HL-60 (cell line): Measurements from ENCODE around the gene PIP4K2A.

Source experiments
- DNase-seq, 2 experiments: peaks; one replicate each; pipeline ENCODE4 v3.0.0-alpha.2; 2010 to 2020; ENCODE audit warnings: low read depth in 1 of 2, low spot score in 1 of 2
- H3K27ac ChIP-seq: fragments of 250-450 bp; sonication (Bioruptor Pico); replicated peaks from 2 replicates; pipeline ENCODE4 v1.5.1; 2020; ENCODE audit warnings: mild to moderate bottlenecking, moderate library complexity
- H3K27me3 ChIP-seq: fragments of 250-450 bp; sonication (Bioruptor Pico); 2 replicates; pipeline ENCODE4 v1.5.1; 2021; ENCODE audit warnings: mild to moderate bottlenecking, moderate library complexity; ENCODE audit not compliant: insufficient read depth, poor library complexity, severe bottlenecking
- H3K4me3 ChIP-seq: replicated peaks from 2 replicates; pipeline ENCODE4 v1.5.1; 2011; ENCODE audit warnings: mild to moderate bottlenecking, control low read depth, low read length; ENCODE audit not compliant: insufficient read depth
- GABPA ChIP-seq: IDR thresholded peaks from 2 replicates; pipeline ENCODE4 v1.6.1; 2012; ENCODE audit warnings: low read depth
- POLR2AphosphoS5 ChIP-seq: IDR thresholded peaks from 2 replicates; pipeline ENCODE4 v1.6.1; 2012; ENCODE audit warnings: low read depth
- SPI1 ChIP-seq: IDR thresholded peaks from 2 replicates; pipeline ENCODE4 v1.6.1; 2012; ENCODE audit warnings: low read depth, mild to moderate bottlenecking, borderline replicate concordance
- TF ChIP-seq, protein P1 (sequence below): IDR thresholded peaks from 2 replicates; pipeline ENCODE4 v1.6.1; 2012; ENCODE audit warnings: low read depth; ENCODE audit not compliant: insufficient replicate concordance
- TF ChIP-seq, protein P2 (sequence below): IDR thresholded peaks from one replicate; pipeline ENCODE4 v1.5.1; 2011; ENCODE audit warnings: low read length, control low read depth, inconsistent platforms; ENCODE audit not compliant: insufficient read depth

PIP4K2A gene

DNA sequence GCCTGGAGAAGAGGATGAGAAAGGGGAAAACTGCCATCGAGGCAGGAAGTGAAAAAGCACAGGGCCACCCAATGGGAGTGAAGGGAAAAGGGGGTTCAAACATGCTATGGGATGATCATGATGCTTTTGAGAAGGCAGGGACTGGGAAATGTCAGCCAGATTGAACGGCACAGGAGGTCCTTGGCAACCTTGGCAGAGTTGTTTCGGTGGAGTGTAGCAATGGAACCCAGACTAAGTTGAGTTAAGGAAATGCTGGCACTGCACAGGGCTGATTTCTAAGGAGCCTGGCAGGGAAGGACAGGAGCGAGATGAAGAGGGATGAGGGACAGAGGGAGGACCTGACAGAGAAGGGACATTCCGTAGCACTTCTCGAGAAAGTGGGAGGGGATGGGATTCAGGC, 101.4 kb downstream of the PIP4K2A start:
- Histone ChIP-seq H3K4me3 (no peak overlapping the region), H3K27ac (no peak overlapping the region), H3K27me3 (no peaks in the 10 kb centered on the region)
- DNase-seq, result no peak
- TF ChIP-seq, protein P1, sequence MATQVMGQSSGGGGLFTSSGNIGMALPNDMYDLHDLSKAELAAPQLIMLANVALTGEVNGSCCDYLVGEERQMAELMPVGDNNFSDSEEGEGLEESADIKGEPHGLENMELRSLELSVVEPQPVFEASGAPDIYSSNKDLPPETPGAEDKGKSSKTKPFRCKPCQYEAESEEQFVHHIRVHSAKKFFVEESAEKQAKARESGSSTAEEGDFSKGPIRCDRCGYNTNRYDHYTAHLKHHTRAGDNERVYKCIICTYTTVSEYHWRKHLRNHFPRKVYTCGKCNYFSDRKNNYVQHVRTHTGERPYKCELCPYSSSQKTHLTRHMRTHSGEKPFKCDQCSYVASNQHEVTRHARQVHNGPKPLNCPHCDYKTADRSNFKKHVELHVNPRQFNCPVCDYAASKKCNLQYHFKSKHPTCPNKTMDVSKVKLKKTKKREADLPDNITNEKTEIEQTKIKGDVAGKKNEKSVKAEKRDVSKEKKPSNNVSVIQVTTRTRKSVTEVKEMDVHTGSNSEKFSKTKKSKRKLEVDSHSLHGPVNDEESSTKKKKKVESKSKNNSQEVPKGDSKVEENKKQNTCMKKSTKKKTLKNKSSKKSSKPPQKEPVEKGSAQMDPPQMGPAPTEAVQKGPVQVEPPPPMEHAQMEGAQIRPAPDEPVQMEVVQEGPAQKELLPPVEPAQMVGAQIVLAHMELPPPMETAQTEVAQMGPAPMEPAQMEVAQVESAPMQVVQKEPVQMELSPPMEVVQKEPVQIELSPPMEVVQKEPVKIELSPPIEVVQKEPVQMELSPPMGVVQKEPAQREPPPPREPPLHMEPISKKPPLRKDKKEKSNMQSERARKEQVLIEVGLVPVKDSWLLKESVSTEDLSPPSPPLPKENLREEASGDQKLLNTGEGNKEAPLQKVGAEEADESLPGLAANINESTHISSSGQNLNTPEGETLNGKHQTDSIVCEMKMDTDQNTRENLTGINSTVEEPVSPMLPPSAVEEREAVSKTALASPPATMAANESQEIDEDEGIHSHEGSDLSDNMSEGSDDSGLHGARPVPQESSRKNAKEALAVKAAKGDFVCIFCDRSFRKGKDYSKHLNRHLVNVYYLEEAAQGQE, result no peak
- TF ChIP-seq, protein P2, sequence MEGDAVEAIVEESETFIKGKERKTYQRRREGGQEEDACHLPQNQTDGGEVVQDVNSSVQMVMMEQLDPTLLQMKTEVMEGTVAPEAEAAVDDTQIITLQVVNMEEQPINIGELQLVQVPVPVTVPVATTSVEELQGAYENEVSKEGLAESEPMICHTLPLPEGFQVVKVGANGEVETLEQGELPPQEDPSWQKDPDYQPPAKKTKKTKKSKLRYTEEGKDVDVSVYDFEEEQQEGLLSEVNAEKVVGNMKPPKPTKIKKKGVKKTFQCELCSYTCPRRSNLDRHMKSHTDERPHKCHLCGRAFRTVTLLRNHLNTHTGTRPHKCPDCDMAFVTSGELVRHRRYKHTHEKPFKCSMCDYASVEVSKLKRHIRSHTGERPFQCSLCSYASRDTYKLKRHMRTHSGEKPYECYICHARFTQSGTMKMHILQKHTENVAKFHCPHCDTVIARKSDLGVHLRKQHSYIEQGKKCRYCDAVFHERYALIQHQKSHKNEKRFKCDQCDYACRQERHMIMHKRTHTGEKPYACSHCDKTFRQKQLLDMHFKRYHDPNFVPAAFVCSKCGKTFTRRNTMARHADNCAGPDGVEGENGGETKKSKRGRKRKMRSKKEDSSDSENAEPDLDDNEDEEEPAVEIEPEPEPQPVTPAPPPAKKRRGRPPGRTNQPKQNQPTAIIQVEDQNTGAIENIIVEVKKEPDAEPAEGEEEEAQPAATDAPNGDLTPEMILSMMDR, result no peak

DNA sequence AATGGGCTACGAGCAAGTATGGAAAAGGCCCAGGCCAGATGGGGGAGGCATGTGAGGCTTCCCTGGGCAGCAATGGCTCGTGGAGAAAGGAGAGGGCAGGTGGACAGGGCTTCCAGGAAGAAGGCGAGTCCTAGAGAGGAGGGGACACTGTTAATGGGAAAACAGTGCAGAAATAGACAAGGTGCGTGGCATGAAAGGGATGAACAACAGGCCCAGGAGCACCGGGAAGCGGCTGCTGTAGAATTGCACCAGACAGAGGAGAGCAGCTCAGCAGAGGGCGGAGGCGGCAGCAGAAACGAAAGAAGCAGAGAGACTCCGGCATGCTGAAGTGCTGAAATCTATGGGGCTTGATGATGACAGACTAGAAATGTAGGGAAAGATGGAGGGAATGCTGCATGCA, 102.1 kb downstream of the PIP4K2A start:
- Histone ChIP-seq H3K27ac (no peak overlapping the region), H3K4me3 (no peak overlapping the region), H3K27me3 (no peaks in the 10 kb centered on the region)
- TF ChIP-seq POLR2AphosphoS5, result no peak
- DNase-seq, result no peak

DNA sequence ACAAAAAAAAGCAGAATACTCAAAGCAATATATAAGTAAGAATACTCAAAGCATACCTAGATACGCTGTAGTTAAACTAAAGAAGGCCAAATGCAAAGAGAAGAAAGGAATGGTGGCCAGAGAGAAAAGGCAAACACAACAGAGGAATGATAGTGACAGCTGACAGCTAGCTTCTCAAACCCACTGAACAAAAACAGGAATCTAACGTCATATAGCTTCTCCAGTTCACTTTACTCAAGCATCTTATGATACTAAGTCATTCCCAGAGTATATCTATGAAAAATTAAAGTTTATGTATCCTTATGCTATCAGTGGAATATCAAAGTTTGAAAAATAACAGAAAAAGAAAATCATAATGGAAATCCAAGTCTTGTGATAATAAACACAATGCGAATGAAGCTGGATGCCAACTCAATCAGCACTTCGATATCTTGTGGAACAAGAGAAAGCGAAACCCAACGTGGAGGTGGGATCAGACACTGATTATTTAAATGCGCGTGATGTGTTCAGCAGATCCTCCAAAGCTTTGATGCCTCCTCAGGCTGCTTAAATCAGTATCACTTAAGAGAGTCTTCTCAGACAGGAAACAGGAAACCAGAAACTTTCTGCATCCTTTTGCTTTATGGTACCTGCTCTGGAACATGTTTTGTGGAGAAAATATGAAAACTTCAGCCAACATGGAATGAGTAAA, 102.8 kb downstream of the PIP4K2A start:
- Histone ChIP-seq H3K4me3 (no peak overlapping the region), H3K27ac (no peak overlapping the region), H3K27me3 (no peaks in the 10 kb centered on the region)
- no peak for DNase-seq
- TF ChIP-seq, protein P1, result no peak
- TF ChIP-seq SPI1 (no peak), GABPA (no peak), POLR2AphosphoS5 (no peak)

DNA sequence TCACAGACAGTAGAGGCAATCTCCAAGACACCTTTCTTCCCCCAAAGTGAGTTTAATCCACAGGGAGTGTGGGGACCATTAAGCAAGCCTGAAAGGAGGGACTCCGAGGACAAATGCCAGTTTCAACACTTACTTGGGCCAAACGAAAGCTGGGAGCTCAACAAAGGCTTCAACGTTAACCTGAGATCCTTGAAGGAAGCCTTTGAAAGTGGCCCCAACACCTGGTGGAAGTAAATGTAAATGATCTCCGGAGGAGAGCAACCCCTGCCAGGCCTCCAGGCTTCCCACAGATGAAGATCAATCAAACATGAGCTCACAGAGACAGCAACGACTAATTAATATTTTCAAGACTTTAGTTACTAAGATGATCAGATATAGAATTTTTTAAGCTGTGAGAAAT, 103.8 kb downstream of the PIP4K2A start:
- DNase-seq, result no peak
- Histone ChIP-seq H3K27me3 (no peaks in the 10 kb centered on the region), H3K27ac (no peak overlapping the region), H3K4me3 (no peak overlapping the region)
- TF ChIP-seq GABPA (no peak), POLR2AphosphoS5 (no peak), SPI1 (no peak)
- TF ChIP-seq, protein P2, result no peak
- TF ChIP-seq, protein P1, result no peak
